Activated T-cell treated with anti-CD3 and anti-CD28 coated beads, Interleukin-2, amount 50 U/mL, for 48 hours (primary cell): ENCODE results near the gene SLC4A1AP.

Experiments used
- DNase-seq, 2 experiments: peaks; one replicate each; pipeline ENCODE4 v3.0.0-alpha.2; 2020

Gene SLC4A1AP

DNA sequence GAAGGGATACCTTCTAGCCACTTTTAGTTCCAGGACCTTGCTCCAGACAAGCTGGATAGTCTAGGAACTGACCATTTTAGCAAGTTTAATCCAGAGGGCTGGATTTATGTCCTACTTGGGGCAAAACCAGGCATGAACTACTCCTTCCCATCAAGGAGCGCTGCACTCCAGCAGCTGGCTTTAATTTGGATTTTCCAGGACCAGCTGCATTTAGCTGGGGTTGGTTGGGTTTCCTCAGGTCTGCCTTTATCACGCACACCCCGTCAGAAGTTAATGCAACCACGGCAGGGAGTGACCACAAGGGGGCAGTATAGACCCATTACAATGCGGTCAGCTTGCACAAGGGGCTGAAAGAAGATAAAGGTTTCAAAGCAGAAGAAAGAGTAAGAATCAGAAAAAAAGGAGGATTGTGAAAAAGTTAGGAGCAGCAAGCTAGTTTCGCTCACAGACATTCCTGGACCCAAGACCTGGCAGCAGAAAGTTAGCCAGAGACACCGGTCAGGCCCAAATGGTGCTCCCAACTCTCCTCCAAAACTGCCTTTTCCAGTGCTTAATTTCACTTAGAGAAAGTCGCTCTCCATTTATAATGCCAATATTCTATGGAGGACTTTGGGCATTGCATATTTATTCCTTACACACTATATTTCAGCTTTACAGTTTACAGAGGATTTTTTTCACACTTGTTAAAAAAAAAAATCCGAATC is 40.1 kb downstream of the SLC4A1AP start:
- DNase-seq = peak; percentile 92 to 93

DNA sequence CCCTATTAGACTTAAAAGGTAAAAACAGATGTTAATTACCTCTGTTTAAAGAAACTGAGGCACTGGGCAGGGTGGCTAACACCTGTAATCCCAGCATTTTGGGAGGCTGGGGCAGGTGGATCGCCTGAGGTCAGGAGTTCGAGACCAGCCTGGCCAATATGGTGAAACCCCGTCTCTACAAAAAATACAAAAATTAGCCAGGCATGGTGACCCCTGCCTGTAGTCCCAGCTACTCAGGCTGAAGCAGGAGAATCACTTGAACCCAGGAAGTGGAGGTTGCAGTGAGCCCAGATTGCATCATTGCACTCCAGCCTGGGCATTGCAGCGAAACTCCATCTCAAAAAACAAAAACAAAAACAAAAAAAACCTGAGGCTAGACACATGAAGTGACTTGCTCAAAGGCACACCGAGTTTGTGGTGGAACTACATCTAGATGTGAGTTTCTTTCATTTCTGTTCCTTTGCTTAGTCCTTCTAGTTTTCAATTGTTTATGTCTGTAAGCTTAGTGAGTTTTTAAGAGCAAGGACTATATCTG is 40.7 kb downstream of the SLC4A1AP start:
- no peak for DNase-seq

DNA sequence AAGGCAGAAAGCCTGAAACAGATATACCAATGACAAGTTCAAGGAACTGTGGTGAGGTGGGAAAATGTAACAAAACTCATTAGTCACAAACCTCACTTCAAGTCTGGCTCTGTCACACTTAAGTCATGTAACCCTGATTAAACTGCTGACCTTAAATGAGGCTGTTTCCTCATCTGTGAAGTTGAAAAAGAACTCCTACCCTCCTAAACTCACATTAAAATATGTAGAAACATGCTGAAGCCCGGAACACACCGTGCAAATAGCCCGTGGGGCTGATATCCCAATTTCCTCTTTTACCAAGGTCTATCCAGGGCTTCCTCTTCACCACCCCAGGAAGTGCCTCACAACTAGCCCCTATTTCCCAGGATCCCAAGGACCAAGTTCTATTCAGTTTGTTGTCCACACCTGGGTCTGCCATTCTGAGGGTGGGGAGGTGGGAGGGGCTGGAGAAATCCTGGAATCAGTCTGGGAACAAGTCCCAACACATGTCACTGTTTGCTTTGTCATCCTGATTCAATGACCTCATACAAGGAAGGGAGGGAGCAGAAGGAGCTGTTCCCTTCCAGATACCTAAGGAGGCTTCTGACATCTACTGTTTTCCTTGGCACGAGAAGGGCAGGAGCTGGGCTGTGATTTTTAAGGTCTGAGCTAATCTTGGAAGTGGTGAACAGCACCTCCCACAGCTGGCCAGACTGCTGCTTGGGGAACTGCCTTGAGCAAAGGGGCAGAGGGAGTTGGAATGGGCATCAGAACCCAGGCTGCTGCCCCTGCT is 42.3 kb downstream of the SLC4A1AP start:
- DNase-seq = no peak

DNA sequence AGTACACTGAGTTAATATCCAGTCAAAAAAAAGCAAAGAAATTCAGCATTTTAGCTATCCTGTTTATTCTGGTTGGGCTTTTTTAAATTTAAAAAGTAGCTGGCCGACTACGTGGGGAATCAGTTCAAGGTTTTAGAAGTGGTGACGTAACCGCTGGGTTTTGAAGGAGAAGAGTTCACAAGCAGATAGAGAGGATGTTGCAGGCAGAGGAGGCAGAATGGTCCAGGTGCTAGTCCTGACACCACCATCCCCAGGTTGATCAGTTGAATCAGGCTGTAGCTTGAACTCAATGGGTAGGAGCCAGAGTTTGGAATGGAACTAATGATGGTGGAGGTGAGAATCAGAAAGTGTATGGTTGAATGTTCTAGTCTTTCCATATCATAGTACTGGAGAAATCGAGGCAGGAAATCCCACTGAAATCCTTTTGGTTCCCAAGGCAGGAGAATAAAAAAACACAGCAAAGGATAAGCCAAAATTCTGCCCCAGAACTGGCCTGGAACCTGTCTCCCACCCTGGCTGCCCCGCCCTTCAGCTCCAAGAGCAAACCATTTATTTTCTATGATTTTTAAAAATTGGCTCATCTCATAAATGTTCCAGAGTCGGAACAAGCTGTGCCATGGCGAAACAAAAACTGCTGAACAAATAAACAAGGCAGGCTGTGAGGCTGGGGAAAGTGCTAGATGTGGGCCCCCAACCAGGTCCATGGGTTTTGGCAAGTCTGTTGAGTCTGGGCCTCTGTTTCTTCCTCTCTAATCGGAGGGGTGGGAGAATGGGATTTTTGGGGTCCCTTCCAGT is 44.0 kb downstream of the SLC4A1AP start:
- no peak for DNase-seq

- DNase-seq = no peak
These were observed 44.6 kb downstream of the SLC4A1AP start for GRCh38 chr2:27708257-27708654.

DNA sequence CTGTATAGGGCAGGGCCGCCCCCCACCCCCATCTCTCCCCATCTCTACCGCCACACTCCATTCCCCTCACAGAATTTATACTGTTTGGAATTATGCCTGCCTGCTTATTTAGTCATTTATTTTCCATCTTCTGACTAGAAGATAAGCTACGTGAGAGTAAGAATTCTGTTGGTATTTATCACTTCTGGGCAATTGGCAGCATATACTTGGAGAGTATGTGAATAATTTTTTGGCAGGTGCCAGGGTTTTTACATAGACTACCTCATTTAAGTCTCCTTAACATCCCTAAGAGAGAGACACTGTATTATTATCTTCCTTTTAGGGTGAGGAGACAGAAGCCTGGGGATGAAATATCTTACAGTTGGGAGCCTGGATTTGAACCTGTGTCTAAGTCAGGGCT is 45.0 kb downstream of the SLC4A1AP start:
- no peak for DNase-seq

GRCh38 chr2:27709326-27709725 is 45.6 kb downstream of the SLC4A1AP start:
- DNase-seq = no peak

- no peak for DNase-seq
These were observed 46.4 kb downstream of the SLC4A1AP start for GRCh38 chr2:27709960-27710575.

- DNase-seq = no peak
These were observed 47.1 kb downstream of the SLC4A1AP start for GRCh38 chr2:27710640-27711430.

DNA sequence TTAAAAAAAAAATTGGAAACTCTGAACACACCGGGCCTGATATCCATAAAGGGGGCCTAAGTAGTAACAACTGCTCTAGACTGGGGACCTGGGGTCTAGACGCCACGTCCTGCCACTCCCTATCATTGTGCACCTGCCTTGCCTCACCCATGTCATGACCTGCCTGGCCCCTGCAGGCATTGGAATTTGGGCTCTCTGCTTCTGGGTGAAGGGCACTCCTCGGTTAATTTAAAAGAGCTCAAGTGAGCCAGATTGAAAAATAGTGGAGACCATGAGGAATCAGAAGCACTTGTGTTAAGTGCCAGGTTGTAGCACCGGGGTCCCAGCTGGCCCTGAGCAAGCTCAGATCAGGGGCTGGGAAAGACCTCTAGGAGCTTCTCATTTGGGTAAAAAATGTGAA is 48.1 kb downstream of the SLC4A1AP start:
- DNase-seq = no peak

GRCh38 chr2:27712522-27712921 is 48.8 kb downstream of the SLC4A1AP start:
- DNase-seq = no peak

DNA sequence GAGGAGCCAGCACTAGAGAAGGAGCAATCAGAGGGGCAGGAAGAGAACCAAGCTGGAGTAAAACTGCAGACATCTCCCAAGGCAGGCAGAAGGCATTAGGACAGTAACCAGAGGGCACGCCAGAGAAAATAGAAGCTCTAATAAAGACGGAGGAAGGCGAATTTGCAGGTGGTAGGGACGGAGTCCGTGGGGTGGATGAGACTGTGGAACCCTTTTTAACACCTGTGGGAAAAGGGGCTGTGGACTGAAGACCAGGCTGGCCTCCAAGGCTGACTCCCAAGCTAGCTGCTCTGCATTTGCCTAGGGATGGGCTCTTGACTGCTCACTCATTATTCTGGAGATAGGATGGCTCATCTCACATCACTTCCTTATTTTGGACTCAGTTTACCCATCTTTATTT is 49.5 kb downstream of the SLC4A1AP start:
- DNase-seq = no peak

- no peak for DNase-seq
These were observed 50.4 kb downstream of the SLC4A1AP start for GRCh38 chr2:27714053-27714452.

DNA sequence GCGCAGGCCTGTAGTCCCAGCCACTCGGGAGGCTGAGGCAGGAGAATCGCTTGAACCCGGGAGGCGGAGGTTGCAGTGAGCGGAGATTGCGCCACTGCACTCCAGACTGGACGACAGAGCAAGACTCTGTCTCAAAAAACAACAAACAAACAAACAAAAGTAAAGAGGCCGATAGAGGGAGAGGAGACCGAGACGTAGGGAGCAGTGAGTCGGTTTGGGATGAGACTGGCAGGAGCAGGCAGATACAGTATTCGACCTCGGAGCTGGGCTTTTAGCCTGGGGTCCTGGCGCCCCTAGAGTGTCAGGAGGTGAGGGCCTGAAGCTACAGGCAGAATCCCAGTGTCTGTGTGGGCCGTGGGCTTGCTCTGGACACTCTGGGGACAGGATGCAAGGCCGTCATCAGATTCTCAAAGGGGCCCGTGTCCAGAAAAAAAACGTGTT is 51.2 kb downstream of the SLC4A1AP start:
- no peak for DNase-seq

GRCh38 chr2:27715318-27716210 is 51.9 kb downstream of the SLC4A1AP start:
- peak in 1 of 2 experiments; percentile 62 for DNase-seq

DNA sequence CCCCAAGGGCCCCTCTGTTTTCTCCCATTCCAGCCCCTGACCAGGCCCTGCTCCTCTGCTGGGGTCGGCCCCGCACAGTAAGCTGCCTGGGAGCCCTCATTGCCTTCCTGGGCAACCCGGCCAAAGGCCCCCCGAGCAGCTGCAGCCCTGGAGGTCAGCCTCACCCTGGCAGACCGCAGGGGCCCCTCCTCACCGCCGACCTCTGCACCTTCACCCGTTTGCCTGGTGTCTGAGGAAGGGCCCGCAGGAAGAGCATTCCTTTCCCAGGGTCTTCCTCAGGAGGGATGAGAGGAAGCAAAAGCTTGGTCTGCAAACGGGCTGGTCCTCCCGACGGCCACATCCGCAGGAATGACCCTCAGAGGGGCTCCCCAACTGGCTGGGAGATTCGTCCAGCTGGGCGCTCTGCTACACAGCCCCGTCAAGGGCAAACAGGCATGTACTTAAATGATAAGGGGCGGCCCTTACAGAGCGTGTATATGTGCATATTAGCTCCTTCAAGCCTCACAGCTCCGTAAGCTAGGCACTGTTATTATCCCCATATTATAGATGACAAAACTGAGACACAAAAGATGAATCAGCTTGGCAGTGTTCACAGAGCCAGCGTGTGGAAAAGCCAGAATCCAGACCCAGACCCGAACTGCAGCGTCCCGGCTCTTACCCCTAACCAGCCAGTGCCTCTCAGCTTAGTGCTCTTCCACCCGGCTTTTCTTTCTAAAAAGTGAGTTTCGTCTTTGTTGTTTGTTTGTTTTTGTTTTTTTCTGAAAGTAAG is 52.8 kb downstream of the SLC4A1AP start:
- DNase-seq = no peak

- peak in 1 of 2 experiments; percentile 51 for DNase-seq
These were observed 53.5 kb downstream of the SLC4A1AP start for GRCh38 chr2:27717070-27717795.

- peak; percentile 75 to 81 for DNase-seq
These were observed 56.4 kb downstream of the SLC4A1AP start for GRCh38 chr2:27720004-27720551.

- no peak for DNase-seq
These were observed 57.6 kb downstream of the SLC4A1AP start for GRCh38 chr2:27721335-27721734.
